ENCODE data around the gene VIPAS39.

The VIPAS39 gene

DNA sequence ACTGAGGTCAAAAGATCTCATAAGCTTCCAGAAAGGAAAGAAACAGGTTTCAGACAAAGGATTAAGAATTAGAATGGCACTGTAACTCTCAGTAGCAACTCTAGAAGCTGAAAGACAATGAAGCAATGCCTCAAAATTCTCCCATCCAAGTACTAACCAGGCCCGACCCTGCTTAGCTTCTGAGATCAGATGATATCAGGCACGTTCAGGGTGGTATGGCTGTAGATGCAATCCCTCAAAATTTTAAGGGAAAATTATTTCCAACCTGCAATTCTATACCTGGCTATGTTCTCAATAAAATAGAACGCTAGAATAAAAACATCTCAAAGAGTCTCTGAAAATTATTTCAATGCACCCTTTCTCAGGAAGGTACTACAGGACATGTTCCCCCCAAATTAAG is 53.6 kb downstream of the VIPAS39 start:
- no peak for DNase-seq

DNA sequence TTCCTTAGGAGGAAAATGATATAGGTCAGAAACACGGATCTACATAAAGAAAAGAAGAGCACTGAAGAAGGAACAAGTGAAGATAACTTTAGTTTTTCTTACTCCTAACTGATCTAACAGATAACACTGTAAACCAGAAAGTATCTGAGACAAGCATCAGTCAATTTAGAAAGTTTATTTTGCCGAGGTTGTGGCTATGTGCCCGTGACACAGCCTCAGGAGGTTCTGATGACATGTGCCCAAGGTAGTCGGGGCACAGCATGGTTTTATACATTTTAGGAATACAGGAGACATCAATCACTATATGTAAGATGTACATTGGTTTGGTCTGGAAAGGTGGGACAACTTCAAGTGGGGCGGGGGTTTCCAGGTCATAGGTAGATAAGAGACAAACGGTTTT is 57.2 kb downstream of the VIPAS39 start:
- DNase-seq, result no peak

DNA sequence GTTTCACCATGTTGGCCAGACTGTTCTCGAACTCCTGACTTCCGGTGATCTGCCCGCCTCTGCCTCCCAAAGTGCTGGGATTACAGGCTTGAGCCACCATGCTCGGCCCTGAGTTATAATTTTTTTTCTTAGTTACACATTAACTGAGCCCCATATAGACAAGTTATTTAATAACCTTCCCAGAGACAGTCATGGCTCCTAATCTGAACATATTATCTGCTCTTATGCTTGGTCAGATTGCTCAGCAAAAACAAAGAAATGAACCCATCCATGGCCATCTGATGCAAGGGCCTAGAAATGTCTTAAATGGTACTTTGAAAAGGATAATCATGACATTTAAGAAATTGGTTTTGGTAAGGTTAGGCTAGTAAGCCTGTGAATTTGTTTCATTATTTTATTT is 67.2 kb downstream of the VIPAS39 start:
- DNase-seq, result no peak

DNA sequence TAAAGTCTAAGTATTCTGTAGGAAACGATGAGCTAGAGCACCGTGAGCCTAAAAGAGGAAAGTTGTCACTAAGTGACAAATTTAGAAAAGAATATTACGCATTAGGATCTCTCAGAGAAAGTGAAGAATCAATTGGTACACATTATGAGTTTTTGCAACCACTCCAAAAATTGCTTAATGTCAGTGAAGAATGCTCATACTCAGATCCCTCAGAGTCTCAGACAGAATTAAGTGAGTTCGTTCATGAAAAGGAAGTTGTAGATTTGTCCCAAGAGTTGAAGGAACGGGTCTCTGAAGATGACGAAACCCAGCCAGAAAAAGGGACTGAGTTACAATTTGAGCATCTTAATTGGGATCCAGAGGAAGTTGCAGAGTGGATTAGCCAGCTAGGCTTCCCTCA is 78.7 kb downstream of the VIPAS39 start:
- DNase-seq, result no peak

DNA sequence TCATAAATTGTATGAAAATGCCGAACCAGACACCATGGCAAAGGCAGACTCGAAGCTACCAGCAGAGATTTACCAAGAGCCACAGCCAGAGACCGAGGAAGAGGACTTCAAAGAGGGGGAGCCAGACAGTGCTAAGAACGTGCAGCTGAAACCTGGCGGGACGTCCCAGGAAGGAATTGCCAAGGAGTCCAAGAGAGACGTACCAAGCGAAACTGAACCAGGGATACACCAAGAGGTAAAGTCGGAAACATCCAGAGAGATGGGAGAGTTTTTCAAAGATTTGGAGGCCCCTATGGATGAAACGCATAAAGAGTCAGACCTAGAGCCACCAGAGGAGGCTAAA is 79.9 kb downstream of the VIPAS39 start:
- DNase-seq, result no peak

DNA sequence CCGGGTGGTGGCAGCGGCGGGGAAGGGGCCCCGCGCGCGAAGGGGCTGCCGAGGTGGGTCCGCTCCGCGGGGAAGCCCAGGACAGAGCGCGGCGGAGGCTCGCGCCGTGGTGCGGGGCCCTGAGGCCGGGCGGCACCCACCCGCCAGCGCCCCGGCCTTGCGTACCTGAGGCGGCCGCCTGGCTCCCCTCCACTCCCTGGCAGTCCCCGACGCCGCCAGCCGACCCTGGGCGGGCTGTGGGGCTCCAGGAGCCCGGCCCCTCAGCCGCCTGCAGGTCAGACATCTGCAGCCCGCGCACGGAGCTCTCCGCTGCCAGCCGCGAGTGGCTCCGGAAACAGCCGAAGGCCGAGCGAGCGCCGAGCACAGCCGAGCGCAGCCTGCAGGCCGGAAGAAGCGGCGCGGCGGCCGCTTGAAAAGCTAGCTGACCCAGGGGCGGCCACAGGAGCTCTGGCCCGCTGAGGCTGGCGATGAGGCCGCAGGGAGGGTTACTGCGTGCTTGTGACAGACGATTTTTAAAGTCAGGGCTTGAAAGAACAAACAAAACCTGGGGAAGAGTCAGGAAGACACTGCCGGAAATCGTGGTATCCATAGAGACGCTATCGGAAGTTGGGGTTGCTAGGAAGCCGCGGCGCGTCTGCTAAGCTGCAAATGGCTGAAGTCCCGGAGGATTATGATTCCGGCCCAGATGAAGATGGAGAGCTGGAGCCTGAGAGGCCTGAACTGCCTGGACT is 80.5 kb downstream of the VIPAS39 start, which contains the start of the genes SAMD15 and TMED8:
TSS of gene SAMD15 (plus strand) at position 609 of the 731 bp plus-strand sequence. CDS start at position 649, 40 bp downstream.
TSS of gene TMED8 (minus strand) at position 324 of the 731 bp plus-strand sequence. CDS start at position 283, 41 bp downstream.
- DNase-seq, result peak; percentile 78

All from fibroblast of skin of scalp (primary cell).